ENCODE measurements around the gene WFDC9.

DNA sequence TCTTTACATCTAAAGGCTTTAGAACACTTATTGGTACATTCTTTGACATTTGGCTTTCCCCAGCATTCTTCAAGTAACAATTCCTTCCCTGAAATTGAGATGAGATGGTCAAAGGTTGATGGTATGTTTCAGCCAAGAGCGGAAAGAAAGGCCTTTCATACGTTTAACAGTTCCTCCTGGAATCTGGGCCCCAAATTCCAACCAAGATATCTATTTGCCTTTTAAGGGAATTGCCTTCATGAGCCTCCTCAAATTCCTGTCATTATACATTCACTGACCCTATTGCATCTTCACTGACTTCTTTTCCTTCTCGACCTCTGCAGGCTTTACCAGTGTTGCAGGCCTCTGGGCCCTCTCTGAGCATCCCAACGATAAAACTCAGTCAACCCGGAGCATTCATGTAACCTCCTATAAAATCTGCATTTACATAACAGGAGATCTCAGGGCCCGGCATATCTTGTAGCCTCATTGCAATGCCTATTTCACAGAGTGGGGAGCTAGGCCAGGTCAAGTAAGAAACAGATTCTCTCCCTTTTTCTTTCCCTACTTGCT is 18.3 kb upstream of the WFDC9 start:
- no peak for TF ChIP-seq POLR2A (IDR thresholded peaks at IDR 0.05)
- TF ChIP-seq, protein P1, sequence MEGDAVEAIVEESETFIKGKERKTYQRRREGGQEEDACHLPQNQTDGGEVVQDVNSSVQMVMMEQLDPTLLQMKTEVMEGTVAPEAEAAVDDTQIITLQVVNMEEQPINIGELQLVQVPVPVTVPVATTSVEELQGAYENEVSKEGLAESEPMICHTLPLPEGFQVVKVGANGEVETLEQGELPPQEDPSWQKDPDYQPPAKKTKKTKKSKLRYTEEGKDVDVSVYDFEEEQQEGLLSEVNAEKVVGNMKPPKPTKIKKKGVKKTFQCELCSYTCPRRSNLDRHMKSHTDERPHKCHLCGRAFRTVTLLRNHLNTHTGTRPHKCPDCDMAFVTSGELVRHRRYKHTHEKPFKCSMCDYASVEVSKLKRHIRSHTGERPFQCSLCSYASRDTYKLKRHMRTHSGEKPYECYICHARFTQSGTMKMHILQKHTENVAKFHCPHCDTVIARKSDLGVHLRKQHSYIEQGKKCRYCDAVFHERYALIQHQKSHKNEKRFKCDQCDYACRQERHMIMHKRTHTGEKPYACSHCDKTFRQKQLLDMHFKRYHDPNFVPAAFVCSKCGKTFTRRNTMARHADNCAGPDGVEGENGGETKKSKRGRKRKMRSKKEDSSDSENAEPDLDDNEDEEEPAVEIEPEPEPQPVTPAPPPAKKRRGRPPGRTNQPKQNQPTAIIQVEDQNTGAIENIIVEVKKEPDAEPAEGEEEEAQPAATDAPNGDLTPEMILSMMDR (IDR thresholded peaks at IDR 0.05), result no peak
